ENCODE measurements around the gene MVK.

The MVK gene

DNA sequence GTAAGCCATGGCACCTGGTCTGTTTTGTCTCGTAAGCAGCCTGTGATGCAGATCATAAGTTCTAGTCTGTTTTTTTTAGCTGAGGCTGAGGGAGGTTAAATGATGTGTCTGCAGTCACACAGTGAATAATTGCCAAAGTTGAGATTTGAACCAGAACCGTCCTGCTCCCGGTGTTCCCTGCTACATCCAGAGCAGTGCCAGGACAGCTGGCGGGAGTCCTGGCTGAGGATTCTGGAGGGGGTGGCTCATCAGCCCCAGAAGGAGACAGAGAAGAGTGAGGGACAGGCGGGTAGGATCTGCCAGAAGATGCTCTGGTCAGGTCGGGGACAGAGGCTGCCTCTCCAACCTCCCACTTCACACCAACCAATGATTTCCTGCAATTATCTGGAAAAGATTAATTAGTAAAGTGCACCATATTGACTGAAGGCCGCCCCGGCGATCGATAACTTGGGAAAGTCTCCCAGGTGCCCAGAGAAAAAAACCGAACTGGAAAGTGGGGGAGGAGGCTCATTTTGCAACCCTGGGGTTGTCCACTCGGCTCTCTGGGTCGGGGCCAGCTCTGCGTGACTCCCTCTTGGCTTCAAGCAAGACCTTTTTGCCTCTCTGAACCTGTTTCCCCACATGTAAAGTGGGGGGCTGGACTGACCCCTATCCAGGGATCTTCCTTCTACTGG, 42.1 kb downstream of the MVK start:
- Histone ChIP-seq H3K27ac (ENCODE audit: low read length) (no peak overlapping the region), H3K36me3 (ENCODE audit: control insufficient read depth in 2 of 2, insufficient read depth in 2 of 2, low read length in 2 of 2) (no peaks in the 10 kb centered on the region), H3K27me3 (ENCODE audit: control insufficient read depth in 1 of 2, insufficient read depth in 2 of 2, low read length in 2 of 2) (peaks cover 21 to 29% of the 10 kb centered on the region in 2 donors), H3K9ac (ENCODE audit: low read length in 2 of 2) (no peak overlapping the region), H3K4me3 (ENCODE audit: low read length in 2 of 2) (no peak overlapping the region), H3K9me3 (ENCODE audit: control insufficient read depth in 2 of 2, low read length in 2 of 2) (no peaks in the 10 kb centered on the region), H3K4me1 (ENCODE audit: control insufficient read depth, insufficient read depth, low read length) (no peaks in the 10 kb centered on the region)

DNA sequence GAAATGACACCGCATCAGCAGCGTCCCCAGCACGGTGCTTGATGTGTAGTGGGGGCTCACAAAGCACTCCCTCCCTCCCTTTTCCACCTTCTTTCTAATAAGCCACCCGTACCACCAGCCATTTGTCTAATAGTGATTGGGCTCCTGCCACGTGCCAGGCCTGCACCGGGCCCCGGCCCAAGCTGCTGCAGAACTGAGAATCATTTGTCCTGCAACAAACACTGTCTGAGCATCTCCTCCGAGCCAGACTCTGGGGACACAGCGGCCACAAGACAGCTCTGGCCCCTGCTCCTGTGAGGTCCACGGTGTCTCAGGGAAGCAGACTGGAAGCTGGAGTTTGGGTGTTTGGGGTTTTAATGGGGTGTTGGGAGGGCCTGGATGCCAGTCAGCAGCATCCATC, 43.9 kb downstream of the MVK start:
- Histone ChIP-seq H3K27ac (ENCODE audit: low read length) (no peak overlapping the region), H3K9me3 (ENCODE audit: control insufficient read depth in 2 of 2, low read length in 2 of 2) (no peaks in the 10 kb centered on the region), H3K36me3 (ENCODE audit: control insufficient read depth in 2 of 2, insufficient read depth in 2 of 2, low read length in 2 of 2) (no peaks in the 10 kb centered on the region), H3K27me3 (ENCODE audit: control insufficient read depth in 1 of 2, insufficient read depth in 2 of 2, low read length in 2 of 2) (peaks cover 21 to 22% of the 10 kb centered on the region in 2 donors), H3K4me3 (ENCODE audit: low read length in 2 of 2) (no peak overlapping the region), H3K4me1 (ENCODE audit: control insufficient read depth, insufficient read depth, low read length) (peaks cover 2% of the 10 kb centered on the region), H3K9ac (ENCODE audit: low read length in 2 of 2) (no peak overlapping the region)

DNA sequence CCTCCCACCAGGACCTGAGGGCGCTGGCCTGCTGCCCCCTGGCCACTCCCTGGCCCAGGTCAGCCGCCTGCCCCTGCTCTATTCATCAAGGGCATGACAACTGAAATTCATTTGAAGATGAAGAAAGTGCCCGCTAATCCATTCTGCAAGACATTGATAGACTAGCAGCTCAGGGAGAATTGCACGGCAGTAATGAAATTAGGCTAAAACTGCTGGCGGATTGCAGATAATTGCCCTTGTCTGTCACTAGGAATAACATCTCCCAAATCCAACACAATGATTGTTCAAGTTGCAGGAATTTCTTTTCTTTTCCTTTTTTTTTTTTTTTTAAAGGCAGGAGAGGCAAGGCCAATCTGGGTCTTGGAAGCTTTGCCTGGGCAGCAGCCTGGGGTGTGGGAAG, 44.5 kb downstream of the MVK start:
- H3K4me1 ChIP-seq (ENCODE audit: control insufficient read depth, insufficient read depth, low read length) = peaks cover 2% of the 10 kb centered on the region
- H3K9me3 ChIP-seq (ENCODE audit: control insufficient read depth in 2 of 2, low read length in 2 of 2) = no peaks in the 10 kb centered on the region
- H3K9ac ChIP-seq (ENCODE audit: low read length in 2 of 2) = no peak overlapping the region
- no peak overlapping the region for H3K27ac ChIP-seq (ENCODE audit: low read length)
- H3K36me3 ChIP-seq (ENCODE audit: control insufficient read depth in 2 of 2, insufficient read depth in 2 of 2, low read length in 2 of 2) = no peaks in the 10 kb centered on the region
- H3K4me3 ChIP-seq (ENCODE audit: low read length in 2 of 2) = no peak overlapping the region
- peaks cover 18% of the 10 kb centered on the region in 2 donors for H3K27me3 ChIP-seq (ENCODE audit: control insufficient read depth in 1 of 2, insufficient read depth in 2 of 2, low read length in 2 of 2)

DNA sequence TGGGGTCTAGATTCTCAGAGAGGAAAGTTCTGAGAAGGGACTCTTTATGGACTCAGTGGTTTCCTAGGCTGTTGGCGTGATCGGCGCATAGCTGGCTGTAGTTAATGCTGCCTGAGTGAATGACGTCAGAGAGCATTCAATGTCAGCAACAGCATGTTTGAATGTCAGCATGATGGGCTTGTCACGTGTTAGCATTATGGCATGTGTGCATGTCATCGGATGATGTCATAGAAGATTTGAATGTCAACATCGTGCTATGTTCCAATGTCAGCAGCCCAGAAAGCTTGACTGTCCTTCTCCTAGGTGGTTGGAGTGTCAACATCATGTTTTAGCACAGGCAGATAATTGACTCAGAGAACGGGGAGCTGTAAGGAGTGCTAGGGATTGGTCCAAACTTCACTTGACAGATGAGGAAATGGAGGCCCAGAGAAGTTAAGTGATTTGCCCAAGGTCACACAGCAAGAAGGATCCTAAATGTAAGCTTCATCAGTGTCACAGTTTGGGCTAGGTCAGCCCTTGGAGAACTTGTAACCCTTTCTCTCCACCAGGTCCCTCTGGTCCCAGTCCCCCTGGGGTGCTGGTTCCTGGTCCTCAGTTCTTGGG, 45.5 kb downstream of the MVK start:
- Histone ChIP-seq H3K27me3 (ENCODE audit: control insufficient read depth in 1 of 2, insufficient read depth in 2 of 2, low read length in 2 of 2) (peaks cover 8 to 16% of the 10 kb centered on the region in 2 donors), H3K9me3 (ENCODE audit: control insufficient read depth in 2 of 2, low read length in 2 of 2) (no peaks in the 10 kb centered on the region), H3K4me1 (ENCODE audit: control insufficient read depth, insufficient read depth, low read length) (peaks cover 2% of the 10 kb centered on the region), H3K27ac (ENCODE audit: low read length) (no peak overlapping the region), H3K36me3 (ENCODE audit: control insufficient read depth in 2 of 2, insufficient read depth in 2 of 2, low read length in 2 of 2) (no peaks in the 10 kb centered on the region), H3K4me3 (ENCODE audit: low read length in 2 of 2) (no peak overlapping the region), H3K9ac (ENCODE audit: low read length in 2 of 2) (no peak overlapping the region)

DNA sequence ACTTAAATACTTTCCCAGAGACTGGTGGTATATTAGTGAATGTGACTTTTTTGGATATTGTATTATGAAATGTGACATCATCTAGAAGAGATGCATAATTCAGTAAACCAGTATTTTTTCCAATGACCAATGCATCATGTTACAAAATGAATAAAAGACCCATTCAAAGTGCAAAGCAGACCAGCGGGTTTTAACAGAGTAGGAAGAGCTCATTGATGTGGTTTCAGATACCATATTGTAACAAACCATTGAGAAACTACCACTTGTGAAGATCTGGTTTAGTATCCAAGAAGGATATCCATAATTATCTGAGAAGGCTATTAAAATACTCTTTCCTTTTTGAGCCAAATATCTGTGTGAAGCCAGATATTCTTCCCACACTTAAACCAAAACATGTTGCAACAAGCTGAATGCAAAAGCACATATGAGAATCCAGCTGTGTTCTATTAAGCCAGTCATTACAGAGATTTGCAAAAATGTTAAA, 47.7 kb downstream of the MVK start:
- H3K36me3 ChIP-seq (ENCODE audit: control insufficient read depth in 2 of 2, insufficient read depth in 2 of 2, low read length in 2 of 2) = no peaks in the 10 kb centered on the region
- peaks cover 5% of the 10 kb centered on the region for H3K4me1 ChIP-seq (ENCODE audit: control insufficient read depth, insufficient read depth, low read length)
- H3K27me3 ChIP-seq (ENCODE audit: control insufficient read depth in 1 of 2, insufficient read depth in 2 of 2, low read length in 2 of 2) = peaks cover 8 to 18% of the 10 kb centered on the region in 2 donors
- no peak overlapping the region for H3K9ac ChIP-seq (ENCODE audit: low read length in 2 of 2)
- no peaks in the 10 kb centered on the region for H3K9me3 ChIP-seq (ENCODE audit: control insufficient read depth in 2 of 2, low read length in 2 of 2)
- H3K27ac ChIP-seq (ENCODE audit: low read length) = no peak overlapping the region
- H3K4me3 ChIP-seq (ENCODE audit: low read length in 2 of 2) = no peak overlapping the region

DNA sequence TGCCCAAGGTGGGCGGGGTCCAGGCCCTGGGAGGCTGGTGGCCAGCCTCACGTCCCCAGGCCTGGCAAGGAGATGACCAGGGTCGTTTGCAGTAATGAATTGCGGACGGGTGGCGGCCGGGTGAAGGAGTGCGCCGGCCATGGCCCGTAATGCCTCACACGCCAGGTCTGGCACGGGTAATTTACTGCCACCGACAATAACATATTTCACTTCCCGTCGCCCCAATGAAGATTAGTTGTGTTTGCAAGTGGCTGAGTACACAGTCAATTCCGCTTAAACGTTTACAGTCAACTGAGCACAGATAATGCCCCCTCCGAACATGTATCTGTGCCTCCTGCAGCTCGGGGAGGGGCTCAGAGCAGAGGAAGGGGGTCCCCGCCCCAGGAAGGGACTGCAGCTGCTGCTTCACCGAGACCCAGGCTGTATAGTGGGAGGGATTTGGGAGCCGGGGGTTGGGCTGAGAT, 48.3 kb downstream of the MVK start:
- Histone ChIP-seq H3K4me3 (ENCODE audit: low read length in 2 of 2) (no peak overlapping the region), H3K9me3 (ENCODE audit: control insufficient read depth in 2 of 2, low read length in 2 of 2) (no peaks in the 10 kb centered on the region), H3K27ac (ENCODE audit: low read length) (no peak overlapping the region), H3K27me3 (ENCODE audit: control insufficient read depth in 1 of 2, insufficient read depth in 2 of 2, low read length in 2 of 2) (peaks cover 11 to 23% of the 10 kb centered on the region in 2 donors), H3K4me1 (ENCODE audit: control insufficient read depth, insufficient read depth, low read length) (peaks cover 5% of the 10 kb centered on the region), H3K36me3 (ENCODE audit: control insufficient read depth in 2 of 2, insufficient read depth in 2 of 2, low read length in 2 of 2) (no peaks in the 10 kb centered on the region), H3K9ac (ENCODE audit: low read length in 2 of 2) (no peak overlapping the region)

DNA sequence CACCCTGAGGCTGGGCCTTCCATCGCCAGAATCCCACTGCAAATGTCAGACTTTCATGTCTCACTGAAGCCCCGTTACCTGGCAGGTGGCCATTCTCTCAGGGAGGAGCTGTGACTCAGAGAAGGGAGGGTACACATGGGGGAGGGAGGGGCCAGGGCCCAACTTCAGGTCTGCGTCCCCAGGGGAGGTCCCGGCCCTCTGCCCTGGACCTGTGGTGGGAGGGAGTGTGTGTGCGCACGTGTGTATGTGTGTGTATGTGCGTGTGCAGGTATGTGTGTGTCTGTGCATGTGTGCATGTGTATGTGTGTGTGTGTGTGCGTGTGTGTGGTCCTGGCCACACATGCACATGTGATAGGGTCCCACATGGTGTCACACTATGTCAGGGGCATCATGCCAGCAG, 50.9 kb downstream of the MVK start:
- no peaks in the 10 kb centered on the region for H3K9me3 ChIP-seq (ENCODE audit: control insufficient read depth in 2 of 2, low read length in 2 of 2)
- peaks cover 5% of the 10 kb centered on the region for H3K4me1 ChIP-seq (ENCODE audit: control insufficient read depth, insufficient read depth, low read length)
- no peaks in the 10 kb centered on the region for H3K36me3 ChIP-seq (ENCODE audit: control insufficient read depth in 2 of 2, insufficient read depth in 2 of 2, low read length in 2 of 2)
- no peak overlapping the region for H3K9ac ChIP-seq (ENCODE audit: low read length in 2 of 2)
- H3K27me3 ChIP-seq (ENCODE audit: control insufficient read depth in 1 of 2, insufficient read depth in 2 of 2, low read length in 2 of 2) = peaks cover 21 to 33% of the 10 kb centered on the region in 2 donors
- H3K4me3 ChIP-seq (ENCODE audit: low read length in 2 of 2) = no peak overlapping the region
- H3K27ac ChIP-seq (ENCODE audit: low read length) = no peak overlapping the region

DNA sequence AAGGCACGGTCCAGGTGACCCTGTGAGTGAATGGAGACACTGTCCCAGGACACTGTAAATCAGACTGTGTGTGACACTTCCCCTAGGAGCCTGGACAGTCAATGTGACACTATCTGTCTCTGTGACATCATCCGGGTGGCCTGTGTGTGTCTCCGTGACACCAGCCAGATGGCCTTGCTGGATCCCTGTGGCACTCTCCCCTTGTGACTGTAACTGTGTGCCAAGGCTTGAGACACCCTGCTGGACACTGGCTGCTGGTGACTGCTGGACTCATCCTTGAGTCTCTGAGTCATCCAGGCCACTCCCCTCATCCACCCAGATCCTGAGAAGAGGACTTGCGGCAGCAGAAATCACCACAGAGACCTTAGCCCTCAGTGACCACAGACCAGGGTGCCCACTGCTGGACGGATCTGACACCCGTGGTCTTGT, 51.6 kb downstream of the MVK start:
- Histone ChIP-seq H3K27me3 (ENCODE audit: control insufficient read depth in 1 of 2, insufficient read depth in 2 of 2, low read length in 2 of 2) (peaks cover 24 to 35% of the 10 kb centered on the region in 2 donors), H3K9ac (ENCODE audit: low read length in 2 of 2) (no peak overlapping the region), H3K4me3 (ENCODE audit: low read length in 2 of 2) (no peak overlapping the region), H3K36me3 (ENCODE audit: control insufficient read depth in 2 of 2, insufficient read depth in 2 of 2, low read length in 2 of 2) (no peaks in the 10 kb centered on the region), H3K9me3 (ENCODE audit: control insufficient read depth in 2 of 2, low read length in 2 of 2) (no peaks in the 10 kb centered on the region), H3K27ac (ENCODE audit: low read length) (no peak overlapping the region), H3K4me1 (ENCODE audit: control insufficient read depth, insufficient read depth, low read length) (peaks cover 5% of the 10 kb centered on the region)

DNA sequence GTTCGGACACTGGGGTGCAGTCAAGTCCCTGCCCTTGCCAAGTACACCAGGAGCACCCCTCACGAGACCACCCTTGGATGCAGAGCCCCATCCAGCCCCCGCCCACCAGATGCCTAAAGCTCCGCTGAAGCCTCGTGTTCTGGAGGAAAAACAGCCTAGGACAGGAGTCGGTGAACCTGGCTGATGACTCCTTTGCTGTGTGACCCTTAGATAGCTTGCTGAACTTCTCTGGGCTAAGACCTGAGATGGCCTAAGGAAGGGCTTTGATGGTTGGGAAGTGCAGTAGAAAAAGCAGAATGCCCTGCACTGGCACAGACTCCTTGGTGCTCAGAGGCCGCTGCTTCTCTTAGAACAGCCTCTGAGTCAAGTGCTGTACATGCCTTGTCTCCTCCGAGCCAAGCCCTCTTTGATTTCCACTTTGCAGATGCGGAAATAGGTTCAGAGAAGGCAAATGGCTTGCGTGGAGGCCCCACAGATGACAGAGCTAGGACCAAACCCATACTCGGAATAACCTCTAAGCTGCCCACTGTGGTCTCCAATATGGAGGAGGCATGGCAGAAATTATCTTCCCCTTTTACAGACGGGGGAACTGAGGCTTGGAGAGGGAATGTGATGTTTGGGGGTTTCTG, 52.3 kb downstream of the MVK start:
- no peaks in the 10 kb centered on the region for H3K36me3 ChIP-seq (ENCODE audit: control insufficient read depth in 2 of 2, insufficient read depth in 2 of 2, low read length in 2 of 2)
- H3K9ac ChIP-seq (ENCODE audit: low read length in 2 of 2) = no peak overlapping the region
- H3K27me3 ChIP-seq (ENCODE audit: control insufficient read depth in 1 of 2, insufficient read depth in 2 of 2, low read length in 2 of 2) = peaks cover 30 to 39% of the 10 kb centered on the region in 2 donors
- no peak overlapping the region for H3K4me3 ChIP-seq (ENCODE audit: low read length in 2 of 2)
- H3K9me3 ChIP-seq (ENCODE audit: control insufficient read depth in 2 of 2, low read length in 2 of 2) = no peaks in the 10 kb centered on the region
- no peak overlapping the region for H3K27ac ChIP-seq (ENCODE audit: low read length)
- peaks cover 5% of the 10 kb centered on the region for H3K4me1 ChIP-seq (ENCODE audit: control insufficient read depth, insufficient read depth, low read length)

DNA sequence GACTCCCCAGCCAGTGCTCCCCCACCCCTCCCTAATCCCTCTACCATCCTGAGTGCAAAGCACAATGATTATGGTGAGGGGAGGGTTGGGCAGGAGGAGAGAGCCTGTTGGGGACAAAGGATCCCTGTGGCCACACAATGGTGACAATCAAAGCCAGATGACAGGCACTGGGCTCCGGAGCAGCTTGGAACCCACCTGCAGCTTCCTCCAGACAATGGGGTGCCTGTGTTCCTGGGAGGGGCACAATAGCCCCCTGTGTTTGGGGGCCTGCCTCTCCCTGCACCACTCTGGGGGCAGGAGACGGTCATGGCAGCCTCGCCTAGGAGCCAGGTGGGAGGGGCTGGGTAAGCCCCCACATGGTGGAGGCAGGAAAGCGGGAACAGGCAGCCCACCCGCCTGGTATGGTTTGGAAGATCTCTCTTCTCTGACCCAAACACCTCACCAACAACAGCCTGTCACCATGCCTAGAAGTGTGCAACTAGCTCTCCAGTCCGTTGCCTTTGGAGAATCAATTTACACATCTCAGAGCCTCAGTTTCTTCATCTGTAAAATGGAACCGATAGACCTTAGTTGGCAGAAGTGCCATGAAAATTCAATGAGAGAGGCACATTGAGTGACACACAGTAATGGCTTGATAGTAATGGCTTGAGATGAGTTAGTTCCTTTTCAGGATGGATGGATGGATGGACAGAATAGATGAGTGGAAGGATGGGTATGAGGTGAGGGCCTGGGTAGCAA, 53.0 kb downstream of the MVK start:
- H3K9ac ChIP-seq (ENCODE audit: low read length in 2 of 2) = no peak overlapping the region
- peaks cover 5% of the 10 kb centered on the region for H3K4me1 ChIP-seq (ENCODE audit: control insufficient read depth, insufficient read depth, low read length)
- peaks cover 36 to 45% of the 10 kb centered on the region in 2 donors for H3K27me3 ChIP-seq (ENCODE audit: control insufficient read depth in 1 of 2, insufficient read depth in 2 of 2, low read length in 2 of 2)
- no peaks in the 10 kb centered on the region for H3K9me3 ChIP-seq (ENCODE audit: control insufficient read depth in 2 of 2, low read length in 2 of 2)
- no peak overlapping the region for H3K4me3 ChIP-seq (ENCODE audit: low read length in 2 of 2)
- no peak overlapping the region for H3K27ac ChIP-seq (ENCODE audit: low read length)
- H3K36me3 ChIP-seq (ENCODE audit: control insufficient read depth in 2 of 2, insufficient read depth in 2 of 2, low read length in 2 of 2) = no peaks in the 10 kb centered on the region

All from stomach smooth muscle (tissue), 2 donors.